NCI-H187 (cell line): Measurements from ENCODE around the gene ZMYND19.
"Not testable (repeated sequence)": the region's sequence is repeated elsewhere in the genome, so short reads cannot be mapped to it uniquely, and the experiment has no call there.

Experiments used
- DNase-seq, 2 experiments: peaks; one replicate each; lab custom pipeline; 2025; lab: John Stamatoyannopoulos, UW

ZMYND19 gene

DNA sequence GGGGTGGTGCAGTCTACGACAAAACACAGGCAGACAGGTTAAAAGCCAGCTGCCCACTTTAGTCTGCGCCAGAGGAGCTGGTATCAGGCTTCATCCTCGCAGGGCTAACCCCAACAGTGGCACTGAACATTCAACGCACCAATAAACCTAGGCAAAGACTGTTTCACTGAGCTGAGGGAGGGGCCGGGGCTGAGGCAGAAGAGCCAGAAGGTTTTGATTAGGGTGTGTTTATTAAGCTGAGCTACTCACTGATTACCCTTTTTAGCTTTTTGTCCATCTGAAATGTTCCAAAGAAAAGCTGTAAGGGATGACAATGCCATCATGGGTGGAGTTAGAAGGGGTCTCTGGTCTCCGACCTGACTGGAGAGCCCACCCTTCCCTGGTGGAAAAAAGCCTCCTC lies 1.4 kb downstream of the ZMYND19 start:
- no peak for DNase-seq

DNA sequence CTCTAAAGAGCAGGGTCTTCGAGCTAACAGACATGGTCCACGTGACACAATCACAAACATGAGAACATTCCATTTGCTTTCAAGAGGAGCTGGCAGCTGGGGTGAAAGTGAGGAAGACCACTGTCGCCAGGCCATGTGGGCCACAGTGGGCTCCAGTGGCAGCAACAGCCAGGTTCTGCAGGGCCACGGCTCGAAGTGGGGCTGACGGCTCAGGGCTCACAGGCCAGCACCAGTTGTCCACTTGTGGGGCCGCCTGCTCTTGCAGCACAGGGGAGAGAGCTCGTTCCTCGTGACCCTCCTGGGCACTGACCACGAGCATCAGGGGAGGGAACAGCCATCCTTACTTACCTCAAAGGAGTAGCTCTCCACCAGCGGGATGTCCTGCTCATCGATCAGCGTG lies 2.0 kb downstream of the ZMYND19 start:
- no peak for DNase-seq

DNA sequence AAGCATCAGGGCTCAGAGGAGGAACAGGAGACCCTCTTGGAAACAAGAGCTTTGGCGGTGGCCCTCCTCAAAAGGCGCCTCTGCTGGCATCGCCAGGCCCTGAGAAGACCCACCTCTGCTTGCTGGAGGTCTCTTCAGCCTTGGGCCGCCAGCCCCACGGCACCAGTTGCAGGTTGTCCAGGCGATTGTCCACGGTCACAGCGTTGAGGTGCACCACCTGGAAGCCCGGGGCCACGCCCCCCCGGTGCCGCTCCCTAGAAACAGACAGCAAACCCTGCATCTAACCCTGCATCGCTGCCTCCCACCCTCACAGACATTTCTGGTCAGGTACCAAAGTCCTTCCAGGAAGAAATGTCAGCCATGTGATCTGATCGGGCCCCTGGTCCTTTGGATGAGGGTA lies 3.5 kb downstream of the ZMYND19 start:
- no peak for DNase-seq

DNA sequence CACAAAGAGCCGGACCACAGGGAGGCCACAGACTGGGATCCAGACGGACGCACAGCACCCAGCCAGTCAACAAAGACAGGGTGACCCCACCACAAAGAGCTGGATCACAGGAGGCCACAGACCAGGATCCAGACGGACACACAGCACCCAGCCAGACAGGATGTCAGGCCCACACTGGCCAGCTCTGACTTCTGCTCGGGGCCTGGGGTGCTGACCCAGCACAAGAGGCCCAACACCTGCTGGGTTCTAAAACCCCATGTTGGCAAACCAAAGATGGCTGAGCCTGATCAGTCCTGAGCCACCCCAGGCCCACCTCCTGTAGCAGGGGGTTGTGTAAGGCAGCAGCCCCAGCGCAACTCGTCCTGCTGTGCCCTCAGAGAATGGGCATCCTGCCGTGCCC lies 6.4 kb downstream of the ZMYND19 start:
- no peak for DNase-seq

DNA sequence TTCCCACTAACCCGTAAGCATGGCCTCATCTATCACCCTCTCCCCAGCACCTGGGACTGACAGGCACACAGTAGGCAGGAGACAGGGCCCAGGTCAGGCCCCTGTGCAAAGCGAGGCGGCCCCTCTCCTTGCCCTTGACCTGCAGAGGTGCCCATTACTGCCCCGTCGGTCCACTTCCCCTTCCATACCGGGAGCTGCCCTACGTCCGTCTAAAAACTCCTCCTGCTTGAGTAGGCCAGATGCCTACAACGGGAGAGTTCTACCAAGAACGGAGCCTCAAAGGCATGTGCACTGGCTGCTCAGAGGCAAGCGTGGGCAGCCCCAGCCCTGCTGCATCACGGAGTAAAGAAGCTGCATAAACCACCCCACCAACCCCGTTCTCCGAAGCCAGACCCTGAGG lies 7.0 kb downstream of the ZMYND19 start:
- no peak for DNase-seq

DNA sequence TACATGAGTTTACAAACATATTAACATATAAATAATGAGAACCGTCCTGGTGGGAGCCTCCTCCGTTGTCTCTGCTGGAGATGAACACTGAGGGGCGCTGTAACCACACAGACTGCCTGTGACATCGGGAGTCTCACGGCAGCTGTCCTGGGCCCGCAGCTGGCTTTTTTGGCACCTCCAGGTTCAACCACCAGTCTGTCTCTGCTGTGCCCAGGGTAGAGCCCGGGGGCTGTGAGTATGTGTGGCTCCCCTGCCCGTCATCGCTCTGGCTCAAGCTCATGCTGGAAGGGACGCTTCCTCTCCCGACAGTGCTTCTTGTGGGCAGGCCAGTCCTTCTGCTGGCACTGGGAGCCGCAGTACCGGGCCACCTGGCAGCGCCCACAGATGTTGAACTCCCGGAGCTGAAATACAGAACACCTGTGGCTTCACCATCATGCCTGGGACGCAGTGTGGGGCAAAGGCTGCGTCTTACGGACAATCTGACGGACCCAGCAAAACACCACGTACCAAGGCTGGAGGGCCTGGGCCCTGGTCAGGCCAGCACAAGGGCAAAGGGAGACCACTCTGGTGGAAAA lies 7.9 kb downstream of the ZMYND19 start:
- no peak for DNase-seq

DNA sequence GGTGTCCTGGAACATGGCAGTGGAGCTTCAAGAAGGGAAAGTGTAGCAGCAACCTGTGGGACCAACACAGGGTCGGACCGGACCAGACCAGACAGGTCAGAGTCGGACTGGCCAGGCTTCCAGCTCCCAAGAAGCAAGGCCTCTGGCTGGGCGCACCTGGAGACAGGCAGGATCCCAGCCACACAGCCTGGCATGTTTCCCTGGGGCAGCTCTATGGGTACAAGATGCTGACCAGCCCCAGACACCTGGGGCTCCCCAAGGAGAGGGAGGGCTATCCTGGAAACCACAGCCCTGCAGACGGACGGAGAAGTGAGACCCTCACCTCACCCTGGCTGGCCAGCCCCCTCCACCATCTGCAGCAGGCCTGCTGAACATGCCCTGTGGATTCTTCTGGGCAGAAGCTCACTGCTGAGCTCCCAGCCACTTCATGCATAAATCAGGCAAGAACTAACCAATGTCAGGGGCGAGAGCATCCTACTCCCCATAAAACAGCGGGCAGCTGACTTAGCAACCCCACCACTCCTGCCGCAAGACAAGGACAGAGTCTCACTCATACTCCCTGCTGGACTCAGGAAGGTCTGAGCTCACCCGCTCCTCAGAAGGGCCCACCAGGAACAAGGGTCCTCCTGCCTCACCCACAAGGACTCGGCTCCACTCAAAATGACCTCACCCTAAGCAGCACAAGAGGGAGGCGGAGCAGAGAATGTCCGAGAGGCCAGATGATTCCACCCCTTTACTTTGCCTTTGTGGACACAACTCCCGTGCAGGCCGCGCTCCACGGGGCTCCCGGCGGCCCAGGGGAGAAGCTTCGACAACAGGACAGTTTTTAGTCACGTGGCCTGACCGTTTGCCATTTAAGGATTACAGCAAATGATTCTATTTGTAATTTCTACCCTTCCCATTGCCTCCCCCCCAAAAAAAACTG lies 8.7 kb downstream of the ZMYND19 start:
- DNase-seq, result no peak

DNA sequence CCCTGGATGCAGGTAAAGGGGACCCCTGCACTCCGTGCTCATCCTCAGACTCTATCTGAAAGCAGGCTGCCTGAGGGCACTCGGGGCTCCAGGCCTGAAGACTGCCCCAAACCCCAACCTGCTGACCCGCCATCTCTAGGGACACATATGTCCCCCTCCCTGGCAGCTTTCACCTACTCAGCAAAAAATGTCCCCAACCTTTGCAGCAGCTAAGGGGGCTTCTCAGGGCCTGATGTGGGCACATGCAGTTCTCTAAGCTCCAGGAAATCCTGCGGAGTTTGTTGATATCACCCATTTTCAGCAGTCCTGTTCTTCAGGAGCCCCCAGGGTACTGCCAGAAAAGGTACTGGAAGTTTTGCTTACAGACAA lies 9.4 kb downstream of the ZMYND19 start:
- DNase-seq, result no peak

DNA sequence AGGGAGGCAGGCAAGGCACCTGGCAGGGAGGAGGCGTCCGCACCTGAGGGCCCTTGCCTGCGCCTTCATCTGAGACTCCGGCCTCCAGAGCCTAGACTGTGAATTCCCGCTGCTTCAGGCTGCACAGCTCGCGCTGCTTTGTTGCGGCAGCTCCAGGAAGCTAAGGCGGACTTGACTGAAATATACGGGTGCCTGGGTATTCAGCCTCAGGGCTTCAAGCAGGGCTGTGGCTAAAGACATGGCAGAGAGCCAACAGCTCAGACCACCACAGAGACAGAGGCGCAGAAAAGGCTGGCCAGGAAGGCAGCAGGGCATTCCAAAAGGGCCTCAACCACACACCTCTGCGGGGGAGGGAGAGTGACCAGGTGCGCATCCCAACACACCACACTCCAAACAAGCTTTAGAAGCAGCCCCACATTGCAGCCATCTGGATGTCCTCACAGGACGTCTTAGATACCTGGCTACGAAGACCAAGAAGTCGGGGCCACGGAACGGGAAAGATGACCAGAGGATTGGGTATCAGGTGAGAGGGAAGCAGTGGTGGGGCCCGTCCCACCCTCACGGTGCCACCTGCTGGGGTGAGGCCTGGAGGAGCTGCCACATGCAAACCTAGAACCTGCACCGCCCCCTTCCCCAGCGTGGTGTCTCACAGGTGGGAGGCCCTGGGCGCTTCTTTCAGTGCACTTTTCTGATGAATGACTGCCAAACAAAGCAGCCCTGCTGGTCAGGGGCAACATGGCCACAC lies 9.9 kb downstream of the ZMYND19 start:
- DNase-seq, result no peak

DNA sequence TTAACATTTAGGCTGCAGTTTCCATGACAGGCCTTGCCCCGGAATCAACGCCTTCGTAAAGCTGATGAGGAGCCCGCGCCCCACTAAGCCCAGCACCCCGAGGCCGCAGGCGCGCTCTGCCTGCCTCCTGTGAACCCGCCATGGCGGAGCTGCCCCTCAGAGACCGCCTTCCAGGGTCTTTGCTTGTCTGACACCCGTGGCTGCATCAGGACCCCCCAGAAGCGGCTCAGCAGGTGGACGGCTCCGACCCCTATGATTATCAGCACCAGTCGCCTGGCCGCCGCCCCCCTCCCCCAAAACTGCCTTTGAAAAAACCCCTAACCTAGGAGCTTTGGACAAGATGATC lies 11.1 kb downstream of the ZMYND19 start:
- DNase-seq, result no peak

DNA sequence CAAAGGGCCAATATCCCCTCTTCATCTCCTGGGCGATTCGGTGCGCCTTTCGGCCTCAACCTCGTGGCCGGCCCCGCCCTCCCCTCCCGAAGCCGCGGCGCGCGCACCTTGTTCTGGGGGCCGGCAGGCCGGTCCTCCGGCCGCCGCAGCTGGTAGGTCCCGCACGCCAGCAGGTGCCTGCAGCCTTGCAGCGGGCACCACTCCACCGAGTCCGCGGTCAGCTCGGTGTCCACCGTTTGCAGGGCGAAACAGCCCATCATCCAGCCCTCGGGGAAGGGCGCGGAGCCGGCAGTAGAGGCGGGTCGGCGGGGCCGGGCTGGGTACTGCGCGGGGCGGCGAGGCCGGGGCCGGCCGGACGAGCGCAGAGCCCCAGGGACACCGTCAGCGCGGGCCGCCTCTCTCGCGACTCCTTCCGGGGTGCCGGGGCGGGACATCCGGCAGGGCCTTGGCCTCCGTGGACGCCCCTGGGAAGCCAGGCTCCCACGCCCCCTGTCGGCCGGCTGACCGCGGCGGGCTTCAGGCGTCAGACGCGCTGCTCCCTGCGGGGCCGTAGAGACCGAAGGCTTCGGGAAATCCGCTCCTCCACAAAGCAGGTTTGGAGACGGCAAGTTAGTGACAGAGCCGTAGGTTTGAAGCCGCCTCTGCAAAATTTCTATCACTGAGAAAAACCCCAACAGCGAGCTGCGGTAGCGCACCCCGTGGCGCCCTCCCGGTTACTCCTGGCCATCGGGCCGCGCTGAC lies 11.6 kb downstream of the ZMYND19 start, which contains the start of gene DPH7:
TSS of gene DPH7 (minus strand) at position 408 of the 741 bp plus-strand sequence. CDS start at position 260, 148 bp downstream.
- peak; percentile 51 to 82 for DNase-seq

DNA sequence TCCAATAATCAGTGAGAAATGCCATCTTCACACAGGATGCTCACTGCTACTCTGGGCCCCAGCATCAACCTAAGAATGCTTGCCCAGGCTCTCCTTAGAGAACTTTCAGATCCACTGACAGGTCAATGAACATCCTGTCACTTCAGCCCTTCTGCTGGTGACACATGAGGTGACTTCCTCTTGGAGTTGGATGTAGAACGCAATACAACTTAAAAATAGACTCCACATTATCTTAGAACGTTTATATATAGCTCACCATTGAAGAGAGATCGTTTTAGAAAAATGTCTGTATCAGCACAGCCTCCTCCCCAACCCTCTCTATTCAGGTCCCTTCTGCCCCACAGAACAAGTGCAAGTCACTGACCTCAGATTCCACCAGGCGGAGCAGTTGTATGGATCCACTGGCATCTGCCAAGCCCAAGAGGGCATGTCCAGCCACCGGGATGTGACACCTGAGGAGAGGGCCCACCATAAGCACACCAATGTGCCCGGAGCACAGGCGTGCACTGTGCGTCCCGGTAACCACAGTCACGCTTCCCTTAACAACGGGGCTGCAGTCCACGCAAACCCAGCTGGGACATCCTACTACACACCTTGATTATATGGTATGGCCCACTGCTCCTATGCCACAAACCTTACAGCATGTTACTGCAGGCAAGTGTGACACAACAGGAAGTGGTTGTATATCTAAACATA lies 14.4 kb downstream of the ZMYND19 start:
- no peak for DNase-seq

DNA sequence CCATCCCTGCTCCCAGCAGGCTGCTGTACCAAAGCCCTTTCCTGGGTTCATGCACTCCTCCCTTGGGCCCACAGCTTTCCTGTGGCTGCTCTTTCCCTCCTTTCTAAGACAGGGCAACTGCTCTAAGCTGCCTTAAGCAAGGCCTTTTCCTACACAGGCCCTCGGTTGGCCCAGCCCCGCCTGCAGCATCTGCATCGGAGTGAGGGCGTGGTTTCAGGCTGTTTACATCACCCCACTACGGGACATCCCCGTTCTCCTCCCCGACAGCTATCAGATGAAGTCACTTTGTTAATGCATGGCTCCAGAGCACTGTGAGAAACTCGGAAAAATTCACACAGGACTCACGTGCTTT lies 15.0 kb downstream of the ZMYND19 start:
- DNase-seq, result no peak

DNA sequence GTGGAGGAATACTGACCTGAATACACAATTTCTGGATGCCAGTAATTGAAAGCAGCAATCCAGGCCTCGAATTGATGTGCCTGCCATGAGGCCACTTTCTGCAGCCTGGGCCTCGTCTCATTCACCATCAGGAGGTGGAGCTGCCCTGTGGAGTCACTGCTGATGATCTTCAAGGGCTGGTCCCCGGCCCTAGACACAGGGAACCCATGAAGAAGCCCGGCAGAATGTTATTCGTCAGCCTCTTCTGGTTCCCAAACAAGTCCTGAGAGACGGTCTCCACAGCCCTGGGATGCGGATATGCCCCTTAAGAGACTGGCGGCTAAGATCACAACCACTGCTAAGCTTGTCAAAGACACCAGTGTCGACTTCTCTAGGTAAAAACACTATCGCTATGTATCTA lies 16.1 kb downstream of the ZMYND19 start:
- no peak for DNase-seq

DNA sequence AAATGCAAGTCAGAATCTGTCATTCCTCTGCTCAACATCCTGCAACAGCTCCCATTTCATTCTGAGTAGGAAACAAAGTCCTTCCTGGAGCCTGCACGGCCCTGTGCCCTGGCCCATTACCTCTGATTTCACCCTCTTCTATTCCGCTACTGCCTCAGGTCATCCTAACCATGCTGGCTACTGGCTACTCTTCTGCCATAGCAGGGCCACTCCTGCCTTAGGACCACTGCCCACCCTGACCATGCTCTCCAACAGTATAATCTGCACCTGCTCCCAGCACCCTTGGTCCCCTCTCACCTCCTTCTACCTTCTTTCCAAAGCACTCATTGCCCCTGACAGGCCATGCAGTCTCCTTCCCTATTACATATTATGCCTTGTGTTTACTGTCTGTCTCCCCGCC lies 19.7 kb downstream of the ZMYND19 start:
- no peak for DNase-seq

DNA sequence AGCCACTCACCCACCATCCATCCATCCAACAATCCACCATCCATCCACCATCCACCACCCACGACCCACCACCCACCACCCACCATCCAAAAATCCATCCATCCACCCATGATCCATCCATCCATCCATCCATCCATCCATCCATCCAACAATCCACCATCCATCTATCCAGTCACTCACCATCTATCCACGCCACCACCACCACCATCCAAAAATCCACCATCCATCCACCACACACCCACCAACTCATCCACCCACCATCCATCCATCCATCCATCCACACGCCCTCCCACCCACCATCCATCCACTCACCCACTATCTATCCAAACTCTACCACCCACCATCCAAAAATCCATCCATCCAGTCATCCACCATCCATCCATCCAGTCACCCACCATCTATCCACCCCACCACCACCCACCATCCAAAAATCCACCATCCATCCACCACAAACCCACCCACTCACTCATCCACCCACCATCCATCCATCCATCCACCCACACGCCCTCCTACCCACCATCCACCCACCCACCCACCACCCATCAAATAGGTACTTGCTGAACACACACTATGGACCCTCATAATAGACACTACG lies 20.6 kb downstream of the ZMYND19 start:
- DNase-seq, result no peak

DNA sequence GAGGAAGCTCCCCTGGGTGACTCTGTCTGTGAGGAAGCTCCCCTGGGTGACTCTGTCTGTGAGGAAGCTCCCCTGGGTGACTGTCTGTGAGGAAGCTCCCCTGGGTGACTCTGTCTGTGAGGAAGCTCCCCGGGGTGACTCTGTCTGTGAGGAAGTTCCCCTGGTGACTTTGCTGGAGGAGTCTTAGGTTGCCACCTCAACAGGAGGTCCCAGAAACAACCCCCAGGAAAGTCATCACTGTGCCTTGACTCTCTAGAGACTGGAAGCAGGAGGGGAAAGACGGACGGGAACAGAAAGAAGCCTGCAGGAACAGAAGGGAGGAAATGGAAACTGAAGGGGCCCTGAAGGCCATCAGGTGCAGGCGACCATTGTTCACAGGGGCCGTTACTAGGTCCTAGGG lies 21.9 kb downstream of the ZMYND19 start:
- not testable (repeated sequence) for DNase-seq

DNA sequence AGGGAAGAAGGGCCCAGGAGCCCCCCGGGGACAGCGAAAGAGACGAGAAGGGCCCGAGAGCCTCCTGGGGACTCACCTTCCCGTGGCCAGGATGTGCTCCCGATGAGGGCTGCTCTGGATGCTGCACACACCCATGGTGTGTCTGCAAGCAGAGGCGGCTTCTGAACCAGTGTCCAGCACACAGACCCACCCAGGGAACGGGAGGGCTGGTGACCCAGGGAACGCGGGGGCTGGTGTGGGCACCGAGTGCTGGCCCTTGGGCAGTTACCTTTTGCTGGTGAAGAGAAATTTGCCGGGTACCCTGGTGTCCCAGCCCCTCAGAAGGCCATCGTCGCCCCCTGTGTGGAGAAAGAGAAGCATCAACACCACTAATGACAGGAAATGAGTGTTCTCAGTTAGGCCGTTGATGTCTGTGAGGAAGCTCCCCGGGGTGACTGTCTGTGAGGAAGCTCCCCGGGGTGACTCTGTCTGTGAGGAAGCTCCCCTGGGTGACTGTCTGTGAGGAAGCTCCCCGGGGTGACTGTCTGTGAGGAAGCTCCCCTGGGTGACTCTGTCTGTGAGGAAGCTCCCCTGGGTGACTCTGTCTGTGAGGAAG lies 25.4 kb downstream of the ZMYND19 start:
- no peak for DNase-seq

DNA sequence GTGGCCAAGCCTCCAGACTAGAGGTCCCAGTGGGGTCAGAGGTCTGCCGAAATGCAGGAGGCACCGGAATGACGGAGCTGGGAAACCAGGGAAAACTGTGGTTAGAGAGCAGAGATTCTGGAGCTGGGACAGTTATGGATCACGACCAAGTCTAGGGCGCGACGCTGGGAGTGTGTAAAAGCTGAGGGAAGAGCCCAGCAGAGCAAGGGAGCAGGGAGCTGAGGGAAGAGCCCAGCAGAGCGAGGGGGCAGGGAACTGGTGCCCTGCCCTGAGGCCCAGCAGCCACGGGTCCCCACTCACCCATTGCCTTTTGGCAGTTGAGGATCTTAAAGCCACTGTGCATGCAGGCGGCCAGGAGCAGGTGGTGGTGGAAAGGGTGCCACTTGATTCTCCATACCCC lies 26.2 kb downstream of the ZMYND19 start:
- DNase-seq, result no peak

DNA sequence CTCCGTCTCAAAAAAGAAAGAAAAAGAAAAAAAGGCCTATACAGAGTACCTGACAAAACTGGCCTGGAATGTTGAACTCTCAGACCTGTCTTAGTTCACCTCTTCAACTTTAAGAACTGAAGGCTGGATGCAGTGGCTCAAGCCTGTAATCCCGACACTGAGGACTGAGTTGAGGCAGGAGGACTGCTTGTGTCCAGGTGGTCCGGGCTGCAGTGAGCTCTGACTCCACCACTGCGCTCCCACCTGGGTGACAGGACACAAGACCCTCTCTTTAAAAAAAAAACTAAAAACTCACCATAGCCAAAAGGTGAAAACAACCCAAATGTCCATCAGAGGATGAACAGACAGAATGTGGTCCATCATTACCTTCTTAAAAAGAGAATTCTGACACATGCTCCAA lies 32.2 kb downstream of the ZMYND19 start:
- DNase-seq, result no peak
